Measurements from ENCODE around the gene TLR1. TPM values are rescaled to one million over a fixed set of nuclear protein-coding genes. Genes with fewer than 3 reads are reported as not detected.

The TLR1 gene
- total RNA-seq, 2 donors from 2014 or later: 16.6 to 22.9 TPM

DNA sequence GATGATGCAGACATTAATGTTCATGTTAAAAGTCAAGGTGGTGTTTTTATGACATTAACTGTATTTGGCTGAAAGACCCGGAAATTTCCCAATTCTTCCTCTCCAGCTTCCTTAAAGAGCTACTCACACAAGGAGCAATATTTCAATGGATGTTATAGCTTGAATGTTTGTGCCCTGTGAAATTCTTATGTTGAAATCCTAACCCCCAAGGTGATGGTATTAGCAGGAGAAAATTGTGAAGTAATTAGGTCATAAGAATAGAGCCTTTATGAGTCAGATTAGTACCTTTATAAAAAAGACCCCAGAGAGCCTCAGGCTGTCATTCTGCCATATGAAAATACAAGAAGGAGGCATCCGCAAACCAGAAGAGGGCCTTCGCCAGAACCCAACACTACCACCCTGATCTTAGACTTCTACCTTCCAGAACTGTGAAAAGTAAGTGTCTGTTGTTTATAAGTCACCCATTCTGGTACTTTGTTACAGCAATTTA, 3.6 kb downstream of the TLR1 start:
- peaks cover 20% of the 10 kb centered on the region for H3K4me1 Mint-ChIP-seq
- no peak overlapping the region for H3K4me3 Mint-ChIP-seq
- no peak for DNase-seq
- no peak for ATAC-seq
- H3K9me3 ChIP-seq (ENCODE audit: control insufficient read depth, low read length, poor library complexity, severe bottlenecking): peaks cover 3% of the 10 kb centered on the region
- no peaks in the 10 kb centered on the region for H3K27me3 Mint-ChIP-seq
- no peak overlapping the region for H3K27ac Mint-ChIP-seq
- peaks cover 8% of the 10 kb centered on the region for H3K36me3 Mint-ChIP-seq (ENCODE audit: low read depth)

GRCh38 chr4:38800366-38800765, 4.2 kb downstream of the TLR1 start:
- Mint-ChIP-seq H3K4me3 (no peak overlapping the region), H3K27ac (no peak overlapping the region), H3K36me3 (ENCODE audit: low read depth) (peaks cover 8% of the 10 kb centered on the region), H3K4me1 (peaks cover 14% of the 10 kb centered on the region), H3K27me3 (no peaks in the 10 kb centered on the region)
- ATAC-seq (no peak), DNase-seq (no peak)
- peaks cover 4% of the 10 kb centered on the region for H3K9me3 ChIP-seq (ENCODE audit: control insufficient read depth, low read length, poor library complexity, severe bottlenecking)

GRCh38 chr4:38795087-38795486, 9.5 kb downstream of the TLR1 start:
- Mint-ChIP-seq H3K4me3 (no peak overlapping the region), H3K4me1 (no peaks in the 10 kb centered on the region), H3K27me3 (no peaks in the 10 kb centered on the region), H3K36me3 (ENCODE audit: low read depth) (peaks cover 5% of the 10 kb centered on the region), H3K27ac (no peak overlapping the region)
- no peak for DNase-seq
- ATAC-seq: no peak
- H3K9me3 ChIP-seq (ENCODE audit: control insufficient read depth, low read length, poor library complexity, severe bottlenecking): peaks cover 13% of the 10 kb centered on the region

DNA sequence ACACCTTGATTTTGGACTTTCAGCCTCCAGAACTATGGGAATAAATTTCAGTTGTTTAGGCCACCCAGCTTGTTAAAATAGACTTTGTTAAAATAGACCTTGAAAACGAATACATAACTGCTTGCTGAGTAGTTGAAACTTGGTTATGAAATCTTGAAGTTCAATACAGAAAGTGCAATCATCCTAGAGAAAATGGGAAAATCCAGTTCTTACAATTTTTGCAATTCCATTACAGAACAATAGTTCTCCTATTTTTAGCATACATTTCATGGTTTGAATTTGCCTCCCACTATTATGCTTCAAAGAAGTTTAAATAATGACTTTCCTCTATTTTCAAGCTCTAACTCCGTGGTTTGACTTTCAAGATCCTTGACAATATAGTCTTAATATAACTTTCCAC, 10.5 kb downstream of the TLR1 start:
- Mint-ChIP-seq H3K4me1 (no peaks in the 10 kb centered on the region), H3K4me3 (no peak overlapping the region), H3K27me3 (no peaks in the 10 kb centered on the region), H3K27ac (no peak overlapping the region), H3K36me3 (ENCODE audit: low read depth) (no peaks in the 10 kb centered on the region)
- DNase-seq (no peak), ATAC-seq (no peak)
- H3K9me3 ChIP-seq (ENCODE audit: control insufficient read depth, low read length, poor library complexity, severe bottlenecking): peaks cover 10% of the 10 kb centered on the region

DNA sequence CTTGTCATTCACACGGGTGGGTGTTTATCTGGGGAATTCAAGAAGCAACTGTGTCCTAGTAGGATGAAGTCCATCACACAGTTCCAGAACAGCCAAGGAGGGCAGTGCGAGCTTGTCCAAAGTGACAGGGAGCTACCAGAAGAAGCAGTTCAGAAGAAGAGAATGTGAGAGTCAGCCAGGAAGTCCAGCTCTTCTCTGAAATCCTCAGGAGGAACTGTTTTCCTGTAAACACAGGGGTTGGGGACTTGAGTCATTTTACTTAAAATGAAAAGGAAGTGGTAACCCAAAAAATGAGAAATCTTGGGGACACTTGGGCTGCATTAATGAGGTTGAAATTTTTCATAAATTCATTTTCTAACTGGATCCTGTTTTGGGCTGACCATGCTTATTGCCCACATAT, 13.6 kb downstream of the TLR1 start:
- Mint-ChIP-seq H3K4me3 (no peak overlapping the region), H3K4me1 (no peaks in the 10 kb centered on the region), H3K27ac (no peak overlapping the region), H3K27me3 (no peaks in the 10 kb centered on the region), H3K36me3 (ENCODE audit: low read depth) (peaks cover 2% of the 10 kb centered on the region)
- peaks cover 10% of the 10 kb centered on the region for H3K9me3 ChIP-seq (ENCODE audit: control insufficient read depth, low read length, poor library complexity, severe bottlenecking)
- ATAC-seq (no peak), DNase-seq (no peak)

GRCh38 chr4:38788317-38788716, 16.3 kb downstream of the TLR1 start:
- H3K4me3 Mint-ChIP-seq: no peak overlapping the region
- no peaks in the 10 kb centered on the region for H3K4me1 Mint-ChIP-seq
- no peak overlapping the region for H3K27ac Mint-ChIP-seq
- peaks cover 2% of the 10 kb centered on the region for H3K36me3 Mint-ChIP-seq (ENCODE audit: low read depth)
- DNase-seq (no peak), ATAC-seq (no peak)
- no peaks in the 10 kb centered on the region for H3K27me3 Mint-ChIP-seq
- H3K9me3 ChIP-seq (ENCODE audit: control insufficient read depth, low read length, poor library complexity, severe bottlenecking): no peaks in the 10 kb centered on the region

GRCh38 chr4:38787693-38788092, 16.9 kb downstream of the TLR1 start:
- Mint-ChIP-seq H3K4me1 (peaks cover 2% of the 10 kb centered on the region), H3K27ac (no peak overlapping the region), H3K36me3 (ENCODE audit: low read depth) (peaks cover 2% of the 10 kb centered on the region), H3K27me3 (no peaks in the 10 kb centered on the region), H3K4me3 (no peak overlapping the region)
- no peaks in the 10 kb centered on the region for H3K9me3 ChIP-seq (ENCODE audit: control insufficient read depth, low read length, poor library complexity, severe bottlenecking)
- ATAC-seq (no peak), DNase-seq (no peak)

DNA sequence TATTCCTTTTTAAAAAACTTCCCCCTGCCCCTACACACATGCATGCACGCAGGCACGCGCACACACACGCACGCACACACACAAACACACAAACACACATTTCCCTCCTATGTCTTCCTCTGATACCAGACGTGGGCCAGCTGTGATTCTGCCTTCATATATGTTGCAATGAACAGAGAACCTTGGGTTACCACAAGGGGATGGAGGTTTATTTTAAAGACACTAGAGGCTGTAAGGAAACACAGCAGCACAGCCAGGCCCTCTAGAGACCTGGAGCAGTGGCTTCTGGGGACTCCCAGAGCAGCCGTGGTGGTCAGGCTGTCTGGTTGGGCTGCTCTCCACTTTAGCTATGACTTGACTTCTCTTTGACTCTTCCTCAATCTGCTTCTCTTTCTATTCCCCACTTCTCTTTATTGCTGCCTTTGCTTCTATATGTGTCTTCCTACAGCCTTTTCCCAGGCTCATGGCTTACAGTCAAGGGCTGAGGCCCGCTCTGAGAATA, 18.6 kb downstream of the TLR1 start:
- no peak for DNase-seq
- no peaks in the 10 kb centered on the region for H3K27me3 Mint-ChIP-seq

DNA sequence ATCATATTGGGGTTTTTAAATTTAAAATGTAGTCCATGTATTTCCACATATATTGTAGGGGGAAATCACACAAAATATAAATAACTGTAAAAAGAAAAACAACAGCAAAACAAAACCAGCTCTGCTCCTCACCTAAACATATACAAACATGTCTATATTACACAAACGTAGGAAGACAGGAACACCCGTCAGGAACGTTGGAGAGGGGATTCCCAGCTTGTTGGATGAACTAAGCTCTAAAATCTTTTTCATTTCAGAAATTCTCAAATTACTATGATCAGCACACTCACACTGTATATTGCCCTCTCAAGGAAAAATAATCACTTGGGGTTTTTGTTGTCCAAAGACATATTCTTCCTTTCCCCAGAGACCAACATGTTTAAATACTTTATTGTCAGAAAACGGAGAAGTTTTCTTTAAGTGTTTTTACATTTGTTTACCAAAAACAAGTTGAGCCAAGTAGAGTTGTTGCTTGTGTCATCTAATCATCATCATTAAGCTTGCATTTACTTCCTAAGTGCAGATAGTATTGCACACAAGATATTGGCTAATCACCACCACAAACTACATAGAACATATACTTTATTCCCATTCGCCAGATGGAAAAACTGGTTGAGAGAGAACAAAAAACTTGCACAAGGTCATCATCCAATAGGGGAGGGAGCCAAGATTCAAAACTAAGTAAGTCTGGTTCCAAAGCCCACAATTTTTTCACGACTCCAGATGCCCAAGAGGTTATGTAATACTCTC, 19.4 kb downstream of the TLR1 start:
- no peak for DNase-seq
- Mint-ChIP-seq H3K27ac (no peak overlapping the region), H3K36me3 (ENCODE audit: low read depth) (peaks cover 2% of the 10 kb centered on the region), H3K4me3 (no peak overlapping the region), H3K27me3 (no peaks in the 10 kb centered on the region), H3K4me1 (peaks cover 4% of the 10 kb centered on the region)
- ATAC-seq: no peak
- no peaks in the 10 kb centered on the region for H3K9me3 ChIP-seq (ENCODE audit: control insufficient read depth, low read length, poor library complexity, severe bottlenecking)

More for the DNA sequence above, 18.6 kb downstream of the TLR1 start:
- peak; percentile 14 for ATAC-seq
- no peak overlapping the region for H3K27ac Mint-ChIP-seq
- H3K4me1 Mint-ChIP-seq: peaks cover 4% of the 10 kb centered on the region
- no peaks in the 10 kb centered on the region for H3K9me3 ChIP-seq (ENCODE audit: control insufficient read depth, low read length, poor library complexity, severe bottlenecking)
- H3K4me3 Mint-ChIP-seq: no peak overlapping the region
- H3K36me3 Mint-ChIP-seq (ENCODE audit: low read depth): peaks cover 2% of the 10 kb centered on the region

- H3K36me3 Mint-ChIP-seq (ENCODE audit: low read depth): peaks cover 5% of the 10 kb centered on the region
- peaks cover 5% of the 10 kb centered on the region for H3K27me3 Mint-ChIP-seq
- no peak overlapping the region for H3K27ac Mint-ChIP-seq
- no peak for DNase-seq
- ATAC-seq: no peak
- peaks cover 7% of the 10 kb centered on the region for H3K4me1 Mint-ChIP-seq
- no peak overlapping the region for H3K4me3 Mint-ChIP-seq
- H3K9me3 ChIP-seq (ENCODE audit: control insufficient read depth, low read length, poor library complexity, severe bottlenecking): no peaks in the 10 kb centered on the region
Observed at GRCh38 chr4:38784141-38784540, 20.4 kb downstream of the TLR1 start.

DNA sequence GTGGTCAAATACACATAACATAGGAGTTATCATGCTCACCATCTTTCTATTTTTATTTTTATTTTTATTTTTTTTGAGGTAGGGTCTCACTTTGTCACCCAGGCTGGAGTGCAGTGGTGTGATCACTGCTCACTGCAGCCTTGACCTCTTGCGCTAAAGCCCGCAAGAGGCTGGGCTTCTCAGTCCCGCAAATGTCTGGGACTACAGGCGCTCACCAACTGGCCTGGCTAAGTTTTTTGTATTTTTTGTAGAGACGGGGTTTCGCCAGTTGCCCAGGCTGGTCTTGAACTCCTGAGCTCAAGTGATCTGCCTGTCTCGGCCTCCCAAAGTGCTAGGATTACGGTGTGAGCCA, 21.5 kb downstream of the TLR1 start:
- peaks cover 7% of the 10 kb centered on the region for H3K4me1 Mint-ChIP-seq
- no peak overlapping the region for H3K4me3 Mint-ChIP-seq
- H3K27me3 Mint-ChIP-seq: peaks cover 5% of the 10 kb centered on the region
- peaks cover 5% of the 10 kb centered on the region for H3K36me3 Mint-ChIP-seq (ENCODE audit: low read depth)
- no peaks in the 10 kb centered on the region for H3K9me3 ChIP-seq (ENCODE audit: control insufficient read depth, low read length, poor library complexity, severe bottlenecking)
- ATAC-seq (no peak), DNase-seq (no peak)
- H3K27ac Mint-ChIP-seq: no peak overlapping the region

GRCh38 chr4:38782452-38783108, 22.0 kb downstream of the TLR1 start, which contains the start of gene TLR10:
Gene TLR10 (minus strand): TSS chr4:38782990. CDS start chr4:38775590, 7,400 bp downstream.
- no peak for DNase-seq
- Mint-ChIP-seq H3K4me3 (peak within 1 kb of the TSS; percentile 64), H3K27me3 (peaks cover 5% of the 10 kb centered on the region), H3K36me3 (ENCODE audit: low read depth) (peaks cover 5% of the 10 kb centered on the region), H3K27ac (no peak within 1 kb of the TSS), H3K4me1 (peaks cover 7% of the 10 kb centered on the region)
- no peaks in the 10 kb centered on the region for H3K9me3 ChIP-seq (ENCODE audit: control insufficient read depth, low read length, poor library complexity, severe bottlenecking)
- peak; percentile 82 for ATAC-seq

DNA sequence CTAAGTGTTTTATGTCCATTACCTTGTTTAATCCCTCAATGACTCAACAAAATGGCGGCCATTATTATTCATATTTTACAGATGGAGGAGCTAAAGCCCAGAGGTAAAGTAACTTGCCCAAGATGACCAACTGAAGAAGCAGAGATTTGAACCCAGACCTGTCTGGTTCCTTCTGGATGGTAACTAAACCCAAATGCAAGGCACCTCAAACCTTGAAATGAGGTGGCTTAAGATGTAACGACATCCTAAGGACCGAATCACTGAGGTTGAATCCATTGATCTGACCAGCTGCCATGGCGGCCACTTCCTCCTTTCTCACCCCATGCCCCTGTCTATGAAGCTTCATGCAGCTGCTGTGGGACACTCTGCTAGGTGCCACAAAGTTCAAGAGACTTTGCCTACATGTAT, 22.7 kb downstream of the TLR1 start:
- Mint-ChIP-seq H3K36me3 (ENCODE audit: low read depth) (peaks cover 5% of the 10 kb centered on the region), H3K4me3 (no peak overlapping the region), H3K27ac (no peak overlapping the region), H3K27me3 (peaks cover 5% of the 10 kb centered on the region), H3K4me1 (peaks cover 7% of the 10 kb centered on the region)
- ATAC-seq (no peak), DNase-seq (no peak)
- no peaks in the 10 kb centered on the region for H3K9me3 ChIP-seq (ENCODE audit: control insufficient read depth, low read length, poor library complexity, severe bottlenecking)

Measured in T-helper 17 cell (primary cell).